Measurements from ENCODE around the gene TTLL11.

The TTLL11 gene

GRCh38 chr9:121852651-121853616, 240.2 kb downstream of the TTLL11 start:
- peak; percentile 36 for DNase-seq (ENCODE audit: low read depth)

GRCh38 chr9:121852241-121852640, 240.9 kb downstream of the TTLL11 start:
- DNase-seq (ENCODE audit: low read depth): no peak

- no peak for DNase-seq (ENCODE audit: low read depth)
Observed at GRCh38 chr9:121851641-121852091, 241.4 kb downstream of the TTLL11 start.

- DNase-seq (ENCODE audit: low read depth): no peak
Observed at GRCh38 chr9:121850366-121850765, 242.7 kb downstream of the TTLL11 start.

- no peak for DNase-seq (ENCODE audit: low read depth)
Observed at GRCh38 chr9:121849554-121849953, 243.6 kb downstream of the TTLL11 start.

GRCh38 chr9:121844562-121844961, 248.5 kb downstream of the TTLL11 start:
- no peak for DNase-seq (ENCODE audit: low read depth)

- no peak for DNase-seq (ENCODE audit: low read depth)
Observed at GRCh38 chr9:121844098-121844497, 249.0 kb downstream of the TTLL11 start.

GRCh38 chr9:121842612-121842978, 250.5 kb downstream of the TTLL11 start:
- DNase-seq (ENCODE audit: low read depth): peak; percentile 34

GRCh38 chr9:121841771-121842611, 251.1 kb downstream of the TTLL11 start:
- DNase-seq (ENCODE audit: low read depth): no peak

- DNase-seq (ENCODE audit: low read depth): no peak
Observed at GRCh38 chr9:121840838-121841760, 252.0 kb downstream of the TTLL11 start.

GRCh38 chr9:121839726-121840500, 253.2 kb downstream of the TTLL11 start:
- no peak for DNase-seq (ENCODE audit: low read depth)

- DNase-seq (ENCODE audit: low read depth): no peak
Observed at GRCh38 chr9:121838746-121839669, 254.1 kb downstream of the TTLL11 start.

- DNase-seq (ENCODE audit: low read depth): peak; percentile 50
Observed at GRCh38 chr9:121837113-121837961, 255.8 kb downstream of the TTLL11 start.

GRCh38 chr9:121836366-121836885, 256.7 kb downstream of the TTLL11 start:
- DNase-seq (ENCODE audit: low read depth): no peak

- DNase-seq (ENCODE audit: low read depth): no peak
Observed at GRCh38 chr9:121835587-121836365, 257.3 kb downstream of the TTLL11 start.

- DNase-seq (ENCODE audit: low read depth): no peak
Observed at GRCh38 chr9:121833061-121833460, 260.0 kb downstream of the TTLL11 start.

- no peak for DNase-seq (ENCODE audit: low read depth)
Observed at GRCh38 chr9:121831869-121832268, 261.2 kb downstream of the TTLL11 start.
